Putamen (tissue), 1 donor: ENCODE data around the gene CASP2.

Experiments
- DNase-seq: peaks from one replicate; pipeline ENCODE4 v3.0.0-alpha.2; 2016; ENCODE audit warnings: low spot score

CASP2 gene

GRCh38 chr7:143334244-143334643, 46.1 kb downstream of the CASP2 start:
- DNase-seq = no peak

GRCh38 chr7:143337216-143337615, 49.1 kb downstream of the CASP2 start:
- no peak for DNase-seq

- no peak for DNase-seq
These were observed 53.7 kb downstream of the CASP2 start for GRCh38 chr7:143341842-143342241.

- DNase-seq = no peak
These were observed 55.4 kb downstream of the CASP2 start for GRCh38 chr7:143343596-143343995.

- no peak for DNase-seq
These were observed 57.3 kb downstream of the CASP2 start for GRCh38 chr7:143345428-143345900.

GRCh38 chr7:143346018-143346417, 57.9 kb downstream of the CASP2 start:
- no peak for DNase-seq

- no peak for DNase-seq
These were observed 59.8 kb downstream of the CASP2 start for GRCh38 chr7:143347950-143348349.

GRCh38 chr7:143351060-143351459, 62.9 kb downstream of the CASP2 start:
- DNase-seq = no peak

- no peak for DNase-seq
These were observed 63.4 kb downstream of the CASP2 start for GRCh38 chr7:143351574-143351973.

- no peak for DNase-seq
These were observed 64.4 kb downstream of the CASP2 start for GRCh38 chr7:143352531-143353002.

GRCh38 chr7:143354376-143354775, 66.2 kb downstream of the CASP2 start:
- DNase-seq = no peak

- no peak for DNase-seq
These were observed 66.8 kb downstream of the CASP2 start for GRCh38 chr7:143354965-143355364.

GRCh38 chr7:143355450-143356385, 67.6 kb downstream of the CASP2 start:
- DNase-seq = no peak

GRCh38 chr7:143356414-143357050, 68.4 kb downstream of the CASP2 start:
- DNase-seq = no peak
